Measurements from ENCODE around the gene SREBF1.

- TF ChIP-seq CTCF (conservative IDR thresholded peaks at IDR 0.05; ENCODE audit: low read depth, low read length), result 0 out of 2 replicates have a peak, but pooled peaks have one; percentile 20
- TF ChIP-seq POLR2A (IDR thresholded peaks at IDR 0.05; ENCODE audit: low read depth, low read length), result no peak
- TF ChIP-seq USF2 (IDR thresholded peaks at IDR 0.05; ENCODE audit: low read depth, low read length), result no peak
- TF ChIP-seq MAZ (IDR thresholded peaks at IDR 0.05; ENCODE audit: borderline replicate concordance, low read depth, low read length), result 0 out of 2 replicates have a peak, but pooled peaks have one; percentile 9
Measured at GRCh38 chr17:17877529-17878358, 41.0 kb upstream of the SREBF1 start.

All from IMR-90 (cell line).